RPMI8226 (cell line): Measurements from ENCODE around the gene EXOC6B.

Experiments
- DNase-seq: peaks from one replicate; pipeline ENCODE4 v3.0.0-alpha.2; 2015

EXOC6B gene

GRCh38 chr2:72153924-72154323 lies 671.9 kb downstream of the EXOC6B start:
- no peak for DNase-seq

DNA sequence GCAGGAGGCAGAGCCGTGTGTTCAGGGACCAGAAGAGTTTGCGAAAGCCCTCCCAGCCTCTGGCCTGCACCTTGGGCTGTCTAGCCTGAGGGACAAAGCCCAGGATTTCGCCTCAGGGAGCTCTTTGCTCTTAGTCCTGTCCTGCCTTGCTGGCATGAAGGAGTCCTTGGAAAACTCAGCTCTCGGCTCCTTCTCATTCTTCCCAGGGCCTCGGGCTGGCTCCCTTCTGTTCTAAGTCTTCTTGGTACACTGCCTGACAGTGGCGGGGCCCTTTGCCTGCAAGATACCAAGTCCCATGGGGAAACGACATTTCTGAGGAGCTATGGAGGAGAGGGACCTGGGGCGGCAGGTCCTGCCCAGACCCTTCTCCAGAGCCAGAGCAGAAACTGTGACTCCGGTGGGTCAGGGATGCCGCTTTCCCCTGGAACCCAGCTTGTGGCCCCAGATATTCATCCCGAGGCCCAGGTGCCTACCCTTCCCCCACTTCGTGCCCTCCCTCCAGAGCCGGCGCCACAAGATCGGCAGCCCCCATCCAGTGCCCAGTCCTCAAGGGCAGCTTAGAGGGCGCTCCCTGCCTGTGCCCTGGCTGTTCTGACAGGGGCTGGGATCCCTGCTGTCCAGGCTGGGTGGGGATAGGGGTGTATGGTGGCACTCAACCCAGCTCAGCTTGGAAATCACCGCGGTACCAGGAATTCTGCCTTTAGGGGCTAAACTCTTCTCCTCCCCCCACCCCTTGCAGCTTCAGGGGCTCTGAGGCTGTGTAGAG lies 672.6 kb downstream of the EXOC6B start:
- DNase-seq = no peak

DNA sequence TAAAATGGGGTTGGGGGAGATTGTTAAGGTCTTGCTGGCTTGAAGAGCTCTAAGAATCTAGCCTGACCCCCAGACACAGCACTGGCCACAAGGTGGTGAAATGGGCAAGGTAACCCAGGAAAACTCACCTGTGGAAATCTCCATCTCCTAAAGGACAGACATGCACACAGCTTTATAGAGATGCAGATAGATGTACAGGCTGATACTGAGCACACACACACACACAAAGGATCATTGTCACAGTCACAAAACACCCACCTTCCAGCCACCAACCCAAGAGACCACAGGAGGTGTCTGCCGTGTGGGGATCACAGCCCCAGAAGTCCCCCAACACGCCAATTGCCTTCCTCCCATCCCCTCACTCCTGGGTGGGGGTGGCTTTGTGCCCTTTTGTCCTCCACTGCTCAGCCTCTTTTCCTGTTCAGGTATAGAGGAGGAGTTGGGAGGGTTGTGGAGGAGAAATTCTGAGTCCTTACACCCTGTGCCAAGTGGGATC lies 674.9 kb downstream of the EXOC6B start:
- DNase-seq = no peak

- DNase-seq = peak; percentile 73
Observed at GRCh38 chr2:72150157-72150860, 675.5 kb downstream of the EXOC6B start.

- no peak for DNase-seq
Observed at GRCh38 chr2:72149556-72150156, 676.2 kb downstream of the EXOC6B start.

DNA sequence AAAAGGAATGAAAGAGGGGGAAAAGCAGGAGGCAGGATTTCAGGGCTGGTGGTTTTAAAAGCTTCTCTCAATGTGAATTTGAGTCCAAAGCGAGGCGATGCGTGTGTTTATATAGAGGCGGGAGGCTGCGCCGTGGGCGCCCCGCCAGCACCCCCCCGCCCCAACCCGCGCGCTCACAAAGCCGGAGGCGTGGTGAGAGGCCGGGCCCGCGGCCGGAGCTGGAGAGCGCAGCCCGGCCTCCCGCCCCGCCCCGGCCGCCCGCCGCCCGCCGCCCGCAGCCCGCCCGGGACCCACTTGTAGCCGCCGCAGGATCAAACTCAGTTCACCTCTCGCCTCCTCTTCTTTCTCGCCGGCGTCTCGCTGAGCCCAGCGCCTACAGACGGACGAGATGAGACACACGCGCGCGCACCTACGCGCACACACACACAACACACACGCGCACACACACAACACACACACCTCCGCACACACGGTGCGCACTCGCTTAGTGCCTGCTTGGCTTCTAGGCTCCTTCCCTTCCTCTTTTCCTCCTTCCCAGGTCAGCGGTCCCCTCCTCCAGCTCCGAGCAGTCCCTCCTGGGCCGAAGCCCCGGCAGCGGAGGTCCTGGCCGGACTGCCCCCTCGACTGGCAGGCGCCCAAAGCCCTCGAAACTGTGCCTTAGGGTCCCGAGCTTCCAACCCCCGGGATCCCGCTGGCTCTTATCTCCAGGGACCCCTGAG lies 676.8 kb downstream of the EXOC6B start:
- DNase-seq = peak; percentile 22

DNA sequence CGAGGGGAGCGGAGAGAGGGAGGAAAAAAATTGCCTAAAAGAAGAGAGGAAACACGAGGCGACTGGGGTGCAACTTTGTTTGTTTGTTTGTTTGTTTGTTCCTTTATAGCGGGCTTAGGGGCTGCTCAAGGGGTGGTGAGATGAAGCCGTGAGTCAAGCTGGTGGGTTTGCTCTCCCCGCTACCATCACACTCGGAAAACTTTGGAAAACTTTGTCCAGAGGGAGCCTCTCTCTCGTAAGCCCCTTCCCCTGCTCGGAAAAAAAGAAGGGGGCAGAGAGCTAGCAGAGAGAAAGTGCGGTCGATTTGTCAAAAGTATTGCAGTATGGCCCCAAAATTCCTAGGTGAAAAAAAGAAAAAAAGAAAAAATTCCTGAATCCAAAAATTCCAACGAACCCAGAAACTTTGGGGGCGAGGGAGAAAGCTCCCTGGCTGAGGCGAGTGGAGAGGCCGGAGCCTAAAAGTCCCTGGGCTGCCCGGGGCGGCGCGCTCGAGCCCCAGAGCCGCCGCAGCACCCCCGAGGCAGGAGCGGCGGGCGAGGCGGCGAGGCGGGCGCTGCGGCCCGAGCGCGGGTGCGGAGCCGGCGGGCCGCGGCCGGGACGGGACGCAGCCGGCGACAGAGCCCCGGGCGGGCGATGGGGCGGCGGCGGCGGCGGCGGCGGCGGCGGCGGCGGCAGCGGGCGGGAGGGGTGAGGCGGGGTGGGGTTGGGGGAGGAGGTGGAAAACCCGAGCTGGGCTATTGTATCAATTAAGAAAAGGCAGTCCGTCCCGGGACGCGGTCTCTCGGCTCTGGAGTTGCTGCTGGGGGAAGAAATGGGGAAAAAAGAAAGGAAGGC lies 677.6 kb downstream of the EXOC6B start:
- peak; percentile 30 for DNase-seq

- no peak for DNase-seq
Observed at GRCh38 chr2:72147303-72147971, 678.4 kb downstream of the EXOC6B start, which contains the start of gene CYP26B1. TSS of gene CYP26B1 (minus strand) at chr2:72147862. CDS start at chr2:72147834, 28 bp downstream.

DNA sequence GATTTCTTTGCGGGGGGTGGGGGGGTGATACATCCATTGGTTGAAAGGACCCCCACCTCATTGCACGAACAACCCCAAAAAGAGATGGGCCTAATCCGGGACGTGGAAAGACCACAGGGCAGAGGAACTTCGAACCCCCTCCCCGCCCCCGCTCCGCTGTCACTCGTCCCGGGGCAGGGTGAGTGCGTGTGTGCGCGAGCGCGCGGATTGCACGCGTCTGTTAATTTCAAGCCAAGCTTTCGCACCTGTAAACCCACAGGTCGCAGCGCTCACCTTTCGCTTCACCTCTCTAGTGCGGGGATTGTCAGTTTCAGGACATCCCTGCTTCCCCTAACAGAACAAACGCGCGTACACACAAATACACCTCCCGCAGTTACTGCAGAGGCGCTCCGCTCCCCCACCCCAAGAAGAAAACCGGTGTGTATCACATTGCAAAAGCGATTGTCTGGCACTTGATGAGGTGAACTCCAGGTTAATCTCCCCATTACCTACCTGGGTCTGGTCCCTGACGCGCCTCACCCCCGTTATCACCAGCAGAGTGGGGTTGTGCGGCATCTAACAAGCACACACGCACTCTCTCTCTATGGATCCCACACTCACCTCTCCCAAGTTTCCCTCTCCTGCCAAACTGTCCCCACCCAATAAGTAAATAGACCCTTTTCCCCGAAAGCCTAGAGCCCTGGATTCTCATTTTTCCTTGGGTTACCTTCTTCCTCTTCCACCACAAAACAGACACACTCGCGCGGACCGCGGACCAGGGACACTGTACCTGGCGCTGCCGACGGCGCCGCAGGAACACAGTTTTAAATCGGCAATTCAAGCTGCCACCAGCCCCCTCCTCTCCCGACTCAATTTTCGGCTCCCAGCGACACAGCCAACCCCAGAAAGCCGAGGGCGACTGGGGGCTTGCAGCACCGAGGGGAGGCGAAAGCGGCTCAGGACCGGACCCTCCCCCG lies 679.2 kb downstream of the EXOC6B start:
- no peak for DNase-seq

GRCh38 chr2:72145658-72146329 lies 680.0 kb downstream of the EXOC6B start:
- DNase-seq = no peak

- DNase-seq = no peak
Observed at GRCh38 chr2:72145289-72145657, 680.6 kb downstream of the EXOC6B start.

- no peak for DNase-seq
Observed at GRCh38 chr2:72144632-72145288, 681.1 kb downstream of the EXOC6B start.

GRCh38 chr2:72144274-72144631 lies 681.6 kb downstream of the EXOC6B start:
- no peak for DNase-seq

DNA sequence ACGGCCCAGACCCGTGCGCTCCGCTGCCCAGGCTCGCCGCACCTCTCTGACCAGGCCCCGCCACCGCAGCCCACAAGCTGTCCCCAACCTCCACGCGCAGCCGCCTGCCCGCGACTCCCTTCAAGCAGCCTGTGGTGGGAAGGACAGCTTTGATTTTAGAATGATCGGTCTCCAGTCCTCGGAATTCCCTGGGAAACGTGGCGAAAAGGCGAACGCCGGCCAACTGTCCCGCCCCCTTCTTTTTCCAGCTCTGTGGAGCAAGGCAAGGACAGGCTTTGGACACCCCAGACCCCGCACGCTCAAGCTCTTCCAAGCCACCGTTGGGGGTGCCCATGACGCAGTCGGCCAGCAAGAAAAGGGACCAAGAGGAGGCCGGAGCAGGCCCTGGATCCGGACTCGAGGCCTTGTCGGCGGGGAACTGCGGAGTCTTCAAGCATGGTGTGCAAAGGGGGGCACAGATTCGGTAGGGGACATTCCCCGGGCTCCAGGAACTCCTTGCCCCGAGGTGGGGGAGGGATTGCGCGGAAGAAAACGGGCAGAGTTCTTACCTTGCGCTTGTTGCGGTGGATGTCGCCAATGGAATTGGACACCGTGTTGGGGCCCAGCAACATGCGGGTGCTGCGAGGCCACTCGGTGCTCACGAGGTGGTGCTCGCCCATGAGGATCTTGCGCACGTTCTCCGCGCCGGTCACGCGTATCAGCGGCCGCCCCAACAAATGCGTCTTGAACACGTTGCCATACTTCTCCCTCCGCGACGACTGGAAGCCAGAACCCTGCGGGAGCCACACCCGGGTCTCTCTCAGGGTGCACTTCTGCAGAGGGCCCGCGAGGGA lies 682.2 kb downstream of the EXOC6B start:
- DNase-seq = no peak

DNA sequence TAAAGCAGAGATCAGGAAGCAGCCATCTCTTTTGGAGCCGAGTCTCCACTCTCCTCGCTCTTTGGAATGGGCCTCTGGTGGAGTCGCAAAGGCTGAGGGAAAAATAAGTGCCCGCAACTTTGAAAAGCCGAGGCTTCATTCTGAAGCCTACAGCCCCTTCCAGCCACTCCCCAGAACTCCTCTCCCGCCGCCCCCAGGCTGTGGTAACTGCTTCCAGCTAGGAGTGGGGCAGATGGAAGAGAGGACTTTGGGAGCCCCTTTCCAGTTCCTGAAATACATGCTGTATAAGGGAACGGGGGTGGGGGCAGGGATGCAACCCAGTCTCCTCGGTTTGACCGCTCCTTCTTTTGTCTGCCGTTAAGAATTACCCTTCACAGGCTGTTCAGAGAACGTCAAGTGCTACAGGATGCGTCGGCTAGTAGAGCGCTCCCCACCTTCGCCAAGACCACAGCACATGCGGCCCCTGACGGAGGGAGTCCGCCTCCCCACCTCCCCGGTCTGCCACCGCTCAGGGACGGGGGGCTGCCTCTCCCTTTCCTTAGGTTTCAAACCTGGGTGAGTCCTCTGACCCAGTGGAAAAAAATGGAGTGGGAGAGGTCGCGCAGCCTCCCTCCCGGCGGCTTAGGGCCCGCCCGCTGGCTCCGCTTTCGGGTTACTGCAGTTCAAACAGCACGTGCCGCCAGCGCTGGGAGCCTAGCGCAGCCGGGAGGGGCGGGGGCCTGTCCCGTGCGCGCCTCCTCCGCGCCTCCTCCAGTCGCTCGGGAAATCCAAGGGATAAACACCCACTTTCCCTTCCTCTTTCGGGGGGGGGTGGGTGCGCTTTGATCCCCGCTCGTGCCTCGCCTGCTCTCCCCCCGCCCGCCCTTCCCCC lies 683.0 kb downstream of the EXOC6B start:
- DNase-seq = no peak

GRCh38 chr2:72141881-72142451 lies 683.9 kb downstream of the EXOC6B start:
- no peak for DNase-seq
